ENCODE measurements around the gene CTCF. TPM values are rescaled to one million over a fixed set of nuclear protein-coding genes. Genes with fewer than 3 reads are reported as not detected.
A peak's percentile ranks its signal among the peaks of the same experiment; 100 is the strongest.

Gene CTCF
- total RNA-seq, 5 donors from 2014 or later (not counting 1 experiment from before 2014, with no cell fraction given), result 55.3 to 69.0 (median 64.0) TPM

- ChIA-PET POLR2A (no interaction called here), CTCF (no interaction called here)
- H3K36me3 Mint-ChIP-seq, result peaks cover 27% of the 10 kb centered on the region
- peaks cover 18 to 73% of the 10 kb centered on the region in 2 donors for H3K36me3 ChIP-seq (ENCODE audit: control insufficient read depth in 2 of 2, extremely low read depth in 1 of 2, insufficient read depth in 1 of 2, low read length in 1 of 2)
- WGBS (ENCODE audit: insufficient coverage), result 96% methylated on average over 34 of the region's 34 CpGs
- peaks cover 0 to 27% of the 10 kb centered on the region in 2 experiments for H3K4me1 ChIP-seq (ENCODE audit: control insufficient read depth in 1 of 2, extremely low read depth in 1 of 2, insufficient read depth in 2 of 2, low read length in 2 of 2)
- no peaks in the 10 kb centered on the region for H3K9me3 ChIP-seq
- no peaks in the 10 kb centered on the region for H3K27me3 Mint-ChIP-seq
- peaks cover 14 to 20% (median 19%) of the 10 kb centered on the region in 3 donors for H3K4me1 Mint-ChIP-seq
- H3K27ac Mint-ChIP-seq, result no peak overlapping the region
- DNase-seq (no peak), ATAC-seq (replicated peaks in 1 of 4) (no peak)
- no peaks in the 10 kb centered on the region for H3K27me3 ChIP-seq (replicated peaks in 1 of 2; ENCODE audit: control insufficient read depth in 2 of 2, extremely low read depth in 1 of 2, insufficient read depth in 2 of 2, low read length in 1 of 2)
- no peak overlapping the region for H3K4me3 Mint-ChIP-seq
- H3K4me3 ChIP-seq (ENCODE audit: control insufficient read depth in 1 of 2, extremely low read depth in 1 of 2, low read length in 1 of 2), result no peak overlapping the region
- no peak overlapping the region for H3K27ac ChIP-seq (ENCODE audit: low read length)
- no peaks in the 10 kb centered on the region for H3K9me3 Mint-ChIP-seq
These were observed 87.2 kb downstream of the CTCF start for GRCh38 chr16:67649494-67649931.

- H3K9me3 ChIP-seq, result no peaks in the 10 kb centered on the region
- Mint-ChIP-seq H3K4me1 (peaks cover 12 to 19% (median 18%) of the 10 kb centered on the region in 3 donors), H3K9me3 (no peaks in the 10 kb centered on the region), H3K4me3 (no peak overlapping the region), H3K36me3 (peaks cover 31% of the 10 kb centered on the region), H3K27ac (no peak overlapping the region), H3K27me3 (no peaks in the 10 kb centered on the region)
- peaks cover 18 to 78% of the 10 kb centered on the region in 2 donors for H3K36me3 ChIP-seq (ENCODE audit: control insufficient read depth in 2 of 2, extremely low read depth in 1 of 2, insufficient read depth in 1 of 2, low read length in 1 of 2)
- H3K4me3 ChIP-seq (ENCODE audit: control insufficient read depth in 1 of 2, extremely low read depth in 1 of 2, low read length in 1 of 2), result no peak overlapping the region
- WGBS (ENCODE audit: insufficient coverage), result 91% methylated on average over 5 of the region's 8 CpGs
- ChIA-PET CTCF (no interaction called here), POLR2A (no interaction called here)
- no peak overlapping the region for H3K27ac ChIP-seq (ENCODE audit: low read length)
- no peak for ATAC-seq (replicated peaks in 1 of 4)
- peaks cover 0 to 25% of the 10 kb centered on the region in 2 experiments for H3K4me1 ChIP-seq (ENCODE audit: control insufficient read depth in 1 of 2, extremely low read depth in 1 of 2, insufficient read depth in 2 of 2, low read length in 2 of 2)
- DNase-seq, result no peak
- no peaks in the 10 kb centered on the region for H3K27me3 ChIP-seq (replicated peaks in 1 of 2; ENCODE audit: control insufficient read depth in 2 of 2, extremely low read depth in 1 of 2, insufficient read depth in 2 of 2, low read length in 1 of 2)
These were observed 87.7 kb downstream of the CTCF start for GRCh38 chr16:67650023-67650422.

- Histone ChIP-seq H3K9me3 (no peaks in the 10 kb centered on the region), H3K4me3 (ENCODE audit: control insufficient read depth in 1 of 2, extremely low read depth in 1 of 2, low read length in 1 of 2) (no peak overlapping the region), H3K27me3 (replicated peaks in 1 of 2; ENCODE audit: control insufficient read depth in 2 of 2, extremely low read depth in 1 of 2, insufficient read depth in 2 of 2, low read length in 1 of 2) (no peaks in the 10 kb centered on the region), H3K27ac (ENCODE audit: low read length) (no peak overlapping the region), H3K4me1 (ENCODE audit: control insufficient read depth in 1 of 2, extremely low read depth in 1 of 2, insufficient read depth in 2 of 2, low read length in 2 of 2) (peaks cover 0 to 15% of the 10 kb centered on the region in 2 experiments), H3K36me3 (ENCODE audit: control insufficient read depth in 2 of 2, extremely low read depth in 1 of 2, insufficient read depth in 1 of 2, low read length in 1 of 2) (peaks cover 21 to 84% of the 10 kb centered on the region in 2 donors)
- CTCF ChIA-PET, result interaction anchor here in 1 of 2 donors (1.0 kb wide), 1 partner anchor 130 kb away, joined by 3 read pairs; no protein-coding TSS in a partner anchor
- ATAC-seq (replicated peaks in 1 of 4), result no peak
- H3K27ac Mint-ChIP-seq, result peak overlapping the region; percentile 71 to 79
- DNase-seq, result no peak
- H3K4me3 Mint-ChIP-seq, result no peak overlapping the region
- peaks cover 38% of the 10 kb centered on the region for H3K36me3 Mint-ChIP-seq
- 95% methylated on average over 4 of the region's 7 CpGs for WGBS (ENCODE audit: insufficient coverage)
- no peaks in the 10 kb centered on the region for H3K27me3 Mint-ChIP-seq
- H3K9me3 Mint-ChIP-seq, result no peaks in the 10 kb centered on the region
- peaks cover 8 to 18% (median 18%) of the 10 kb centered on the region in 3 donors for H3K4me1 Mint-ChIP-seq
- POLR2A ChIA-PET, result interaction anchor here in 1 of 2 donors (0.6 kb wide), 1 partner anchor 131 kb away, joined by 8 read pairs; no protein-coding TSS in a partner anchor
These were observed 88.7 kb downstream of the CTCF start for GRCh38 chr16:67651039-67651438.

- no peak overlapping the region for H3K4me3 ChIP-seq (ENCODE audit: control insufficient read depth in 1 of 2, extremely low read depth in 1 of 2, low read length in 1 of 2)
- no peak for ATAC-seq (replicated peaks in 1 of 4)
- Mint-ChIP-seq H3K4me1 (peaks cover 4 to 18% (median 14%) of the 10 kb centered on the region in 3 donors), H3K9me3 (no peaks in the 10 kb centered on the region), H3K27ac (peak overlapping the region; percentile 61 to 71), H3K27me3 (no peaks in the 10 kb centered on the region), H3K36me3 (peaks cover 38% of the 10 kb centered on the region), H3K4me3 (no peak overlapping the region)
- H3K27me3 ChIP-seq (replicated peaks in 1 of 2; ENCODE audit: control insufficient read depth in 2 of 2, extremely low read depth in 1 of 2, insufficient read depth in 2 of 2, low read length in 1 of 2), result no peaks in the 10 kb centered on the region
- ChIA-PET POLR2A (no interaction called here), CTCF (no interaction called here)
- WGBS (ENCODE audit: insufficient coverage), result 86% methylated on average over 2 of the region's 4 CpGs
- no peaks in the 10 kb centered on the region for H3K9me3 ChIP-seq
- no peak for DNase-seq
- H3K27ac ChIP-seq (ENCODE audit: low read length), result no peak overlapping the region
- H3K4me1 ChIP-seq (ENCODE audit: control insufficient read depth in 1 of 2, extremely low read depth in 1 of 2, insufficient read depth in 2 of 2, low read length in 2 of 2), result peaks cover 0 to 6% of the 10 kb centered on the region in 2 experiments
- H3K36me3 ChIP-seq (ENCODE audit: control insufficient read depth in 2 of 2, extremely low read depth in 1 of 2, insufficient read depth in 1 of 2, low read length in 1 of 2), result peaks cover 22 to 82% of the 10 kb centered on the region in 2 donors
These were observed 89.5 kb downstream of the CTCF start for GRCh38 chr16:67651847-67652246.

- Histone ChIP-seq H3K27me3 (replicated peaks in 1 of 2; ENCODE audit: control insufficient read depth in 2 of 2, extremely low read depth in 1 of 2, insufficient read depth in 2 of 2, low read length in 1 of 2) (no peaks in the 10 kb centered on the region), H3K4me3 (ENCODE audit: control insufficient read depth in 1 of 2, extremely low read depth in 1 of 2, low read length in 1 of 2) (no peak overlapping the region), H3K4me1 (ENCODE audit: control insufficient read depth in 1 of 2, extremely low read depth in 1 of 2, insufficient read depth in 2 of 2, low read length in 2 of 2) (no peaks in the 10 kb centered on the region), H3K9me3 (no peaks in the 10 kb centered on the region), H3K27ac (ENCODE audit: low read length) (no peak overlapping the region), H3K36me3 (ENCODE audit: control insufficient read depth in 2 of 2, extremely low read depth in 1 of 2, insufficient read depth in 1 of 2, low read length in 1 of 2) (peaks cover 26 to 82% of the 10 kb centered on the region in 2 donors)
- 93% methylated on average over 50 of the region's 59 CpGs for WGBS (ENCODE audit: insufficient coverage)
- DNase-seq (no peak), ATAC-seq (replicated peaks in 1 of 4) (peak in 1 of 4 experiments; percentile 17)
- H3K27me3 Mint-ChIP-seq, result no peaks in the 10 kb centered on the region
- H3K4me3 Mint-ChIP-seq, result no peak overlapping the region
- H3K36me3 Mint-ChIP-seq, result peaks cover 38% of the 10 kb centered on the region
- H3K27ac Mint-ChIP-seq, result peak overlapping the region in 1 of 2 donors; percentile 71
- peaks cover 1 to 18% (median 14%) of the 10 kb centered on the region in 3 donors for H3K4me1 Mint-ChIP-seq
- no peaks in the 10 kb centered on the region for H3K9me3 Mint-ChIP-seq
- ChIA-PET POLR2A (no interaction called here), CTCF (no interaction called here)
These were observed 90.3 kb downstream of the CTCF start for GRCh38 chr16:67652578-67653127.

- ChIA-PET CTCF (no interaction called here), POLR2A (no interaction called here)
- H3K9me3 ChIP-seq, result no peaks in the 10 kb centered on the region
- no peak overlapping the region for H3K27ac ChIP-seq (ENCODE audit: low read length)
- H3K36me3 ChIP-seq (ENCODE audit: control insufficient read depth in 2 of 2, extremely low read depth in 1 of 2, insufficient read depth in 1 of 2, low read length in 1 of 2), result peaks cover 26 to 79% of the 10 kb centered on the region in 2 donors
- Mint-ChIP-seq H3K9me3 (no peaks in the 10 kb centered on the region), H3K36me3 (peaks cover 38% of the 10 kb centered on the region), H3K27ac (no peak overlapping the region), H3K4me3 (no peak overlapping the region), H3K4me1 (peaks cover 1 to 24% (median 14%) of the 10 kb centered on the region in 3 donors), H3K27me3 (no peaks in the 10 kb centered on the region)
- H3K4me3 ChIP-seq (ENCODE audit: control insufficient read depth in 1 of 2, extremely low read depth in 1 of 2, low read length in 1 of 2), result no peak overlapping the region
- H3K4me1 ChIP-seq (ENCODE audit: control insufficient read depth in 1 of 2, extremely low read depth in 1 of 2, insufficient read depth in 2 of 2, low read length in 2 of 2), result peaks cover 0 to 3% of the 10 kb centered on the region in 2 experiments
- DNase-seq (no peak), ATAC-seq (replicated peaks in 1 of 4) (no peak)
- WGBS (ENCODE audit: insufficient coverage), result 97% methylated on average over 43 of the region's 68 CpGs
- no peaks in the 10 kb centered on the region for H3K27me3 ChIP-seq (replicated peaks in 1 of 2; ENCODE audit: control insufficient read depth in 2 of 2, extremely low read depth in 1 of 2, insufficient read depth in 2 of 2, low read length in 1 of 2)
These were observed 90.9 kb downstream of the CTCF start for GRCh38 chr16:67653128-67653788.

Data from T-cell (primary cell).